Fibroblast of pulmonary artery (primary cell): ENCODE data around the gene GORASP1.

Experiments
- DNase-seq: peaks from one replicate; pipeline ENCODE4 v3.0.0-alpha.2; 2010; ENCODE audit warnings: low read depth
- H3K4me3 ChIP-seq: replicated peaks from 2 replicates; pipeline ENCODE4 v1.5.1; 2011; ENCODE audit warnings: low read depth, mild to moderate bottlenecking, control low read depth, low read length, moderate library complexity
- TF ChIP-seq, protein P1 (sequence below): IDR thresholded peaks from 2 replicates; pipeline ENCODE4 v1.5.1; 2011; ENCODE audit warnings: mild to moderate bottlenecking, control low read depth, low read length, inconsistent platforms; ENCODE audit errors: missing control alignments

The GORASP1 gene

DNA sequence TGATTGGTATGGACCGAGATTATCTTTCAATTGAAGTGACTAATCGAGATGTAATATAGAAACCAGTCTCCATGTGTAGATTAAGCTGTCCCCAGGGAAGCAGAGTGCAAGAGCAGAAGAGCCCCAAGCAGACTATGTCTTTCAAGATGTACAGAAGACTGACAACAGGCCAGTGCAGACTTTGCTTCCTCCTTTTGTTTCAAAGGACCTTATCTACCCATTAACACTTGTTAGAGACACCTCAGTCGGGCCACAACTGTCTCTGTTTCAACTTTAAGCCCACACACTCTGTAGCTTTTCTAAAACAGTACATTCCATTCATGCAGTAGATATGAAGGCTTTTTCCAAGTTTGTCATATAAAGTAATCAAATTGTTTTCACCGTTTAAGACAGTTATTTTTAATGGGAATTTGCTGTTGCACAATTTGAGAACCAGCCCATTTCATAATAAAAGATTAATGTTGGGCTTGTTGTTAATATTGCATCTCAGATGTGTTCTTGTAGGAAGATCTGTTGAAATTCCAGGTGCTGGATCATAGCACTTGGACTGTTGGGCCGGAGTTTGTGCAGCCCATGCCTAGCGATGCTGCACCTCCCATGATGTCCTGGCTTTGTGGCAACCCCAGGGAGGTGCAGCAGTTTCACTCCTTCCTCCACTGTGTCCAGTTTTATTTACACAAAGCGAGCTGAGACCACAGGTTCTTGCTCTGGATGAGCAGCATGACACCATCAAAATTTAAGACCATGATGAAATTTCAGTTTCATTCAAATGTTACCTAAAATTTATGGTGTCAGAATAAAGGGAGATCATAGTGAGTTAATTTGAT, 12.4 kb downstream of the GORASP1 start:
- DNase-seq, result no peak
- TF ChIP-seq, protein P1, sequence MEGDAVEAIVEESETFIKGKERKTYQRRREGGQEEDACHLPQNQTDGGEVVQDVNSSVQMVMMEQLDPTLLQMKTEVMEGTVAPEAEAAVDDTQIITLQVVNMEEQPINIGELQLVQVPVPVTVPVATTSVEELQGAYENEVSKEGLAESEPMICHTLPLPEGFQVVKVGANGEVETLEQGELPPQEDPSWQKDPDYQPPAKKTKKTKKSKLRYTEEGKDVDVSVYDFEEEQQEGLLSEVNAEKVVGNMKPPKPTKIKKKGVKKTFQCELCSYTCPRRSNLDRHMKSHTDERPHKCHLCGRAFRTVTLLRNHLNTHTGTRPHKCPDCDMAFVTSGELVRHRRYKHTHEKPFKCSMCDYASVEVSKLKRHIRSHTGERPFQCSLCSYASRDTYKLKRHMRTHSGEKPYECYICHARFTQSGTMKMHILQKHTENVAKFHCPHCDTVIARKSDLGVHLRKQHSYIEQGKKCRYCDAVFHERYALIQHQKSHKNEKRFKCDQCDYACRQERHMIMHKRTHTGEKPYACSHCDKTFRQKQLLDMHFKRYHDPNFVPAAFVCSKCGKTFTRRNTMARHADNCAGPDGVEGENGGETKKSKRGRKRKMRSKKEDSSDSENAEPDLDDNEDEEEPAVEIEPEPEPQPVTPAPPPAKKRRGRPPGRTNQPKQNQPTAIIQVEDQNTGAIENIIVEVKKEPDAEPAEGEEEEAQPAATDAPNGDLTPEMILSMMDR, result no peak
- H3K4me3 ChIP-seq, result no peak overlapping the region

- no peak overlapping the region for H3K4me3 ChIP-seq
- DNase-seq, result peak; percentile 36
- TF ChIP-seq, protein P1, result no peak
These were observed 16.5 kb downstream of the GORASP1 start for GRCh38 chr3:39090922-39091321.

GRCh38 chr3:39088889-39089288, 18.5 kb downstream of the GORASP1 start:
- H3K4me3 ChIP-seq, result no peak overlapping the region
- TF ChIP-seq, protein P1, result no peak
- peak; percentile 31 for DNase-seq

DNA sequence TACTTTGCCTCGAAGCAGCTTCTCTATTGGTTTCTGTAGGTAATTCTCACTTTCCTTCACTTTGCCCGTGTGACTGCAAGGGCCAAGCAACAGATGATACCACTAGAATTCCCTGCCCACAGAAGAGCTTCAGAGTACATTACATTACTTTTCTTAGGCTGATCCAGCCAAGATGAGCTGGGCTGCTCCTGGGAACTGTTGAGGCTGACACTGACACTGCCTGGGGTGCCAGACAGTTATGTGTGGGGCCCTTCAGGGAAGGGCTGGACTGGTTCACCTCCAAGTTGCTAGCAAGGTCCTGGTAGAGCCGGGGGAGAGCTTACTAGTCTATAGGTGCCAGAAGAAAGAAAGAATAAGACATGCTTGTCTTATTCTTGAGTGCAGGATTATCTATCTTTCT, 19.0 kb downstream of the GORASP1 start:
- H3K4me3 ChIP-seq, result no peak overlapping the region
- TF ChIP-seq, protein P1, result no peak
- DNase-seq, result no peak

DNA sequence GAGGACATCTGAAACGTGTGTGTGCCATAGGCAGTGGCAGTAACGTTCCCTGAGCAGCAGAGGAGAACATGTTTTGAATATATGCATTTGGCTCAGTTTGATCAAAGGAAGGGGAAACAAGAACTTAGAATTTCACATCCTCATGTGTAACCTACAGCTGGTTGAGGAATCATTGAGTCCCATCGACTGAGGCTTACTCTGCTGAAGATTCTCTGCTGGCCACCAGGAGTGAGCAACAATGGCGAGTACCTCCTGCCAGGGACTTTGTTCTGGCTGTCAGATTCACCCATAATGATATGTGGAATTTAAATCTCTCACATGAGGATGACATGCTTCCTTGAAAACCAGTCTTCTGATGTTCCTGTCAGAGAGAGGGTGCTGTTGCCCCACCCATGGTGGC, 21.3 kb downstream of the GORASP1 start:
- DNase-seq, result no peak
- no peak overlapping the region for H3K4me3 ChIP-seq
- TF ChIP-seq, protein P1, result no peak

GRCh38 chr3:39082666-39083313, 24.6 kb downstream of the GORASP1 start:
- no peak overlapping the region for H3K4me3 ChIP-seq
- no peak for DNase-seq
- TF ChIP-seq, protein P1, result no peak
